Sigmoid colon (tissue), 7 donors: ENCODE results near the gene KATNB1. TPM values are rescaled to one million over a fixed set of nuclear protein-coding genes. Genes with fewer than 3 reads are reported as not detected.

Source experiments
- DNase-seq: peaks from one replicate; pipeline ENCODE4 v3.0.0-alpha.2; 2019
- H3K27ac ChIP-seq, 4 donors: fragments of 200-600 bp; sonication (generic); one replicate each; pipeline ENCODE4 v1.5.1; 2016 to 2019; ENCODE audit warnings: mild to moderate bottlenecking in 1 of 4
- H3K27me3 ChIP-seq, 3 donors: fragments of 200-600 bp; sonication (generic); one replicate each; pipeline ENCODE4 v1.5.1; 2019; ENCODE audit warnings: mild to moderate bottlenecking in 1 of 3
- H3K36me3 ChIP-seq, 4 donors: fragments of 200-600 bp; sonication (generic); one replicate each; pipeline ENCODE4 v1.5.1; 2016 to 2019
- H3K4me1 ChIP-seq, 4 donors: fragments of 200-600 bp; sonication (generic); one replicate each; pipeline ENCODE4 v1.5.1; 2017 to 2019
- H3K4me3 ChIP-seq, 4 donors: fragments of 200-600 bp; sonication (generic); one replicate each; pipeline ENCODE4 v1.5.1; 2017 to 2019; ENCODE audit warnings: mild to moderate bottlenecking in 2 of 4, moderate library complexity in 1 of 4
- H3K9me3 ChIP-seq, 4 donors: fragments of 200-600 bp in 3 of 4; sonication (generic) in 3 of 4; one replicate each; pipeline versions ENCODE4 v1.5.1 to v1.6.1; 2013 to 2019
- EP300 ChIP-seq, 4 donors: sonication (generic); formaldehyde crosslinking; IDR thresholded peaks; one replicate each; pipeline ENCODE4 v1.6.1; 2017; ENCODE audit warnings: antibody characterized with exemption in 4 of 4
- POLR2A ChIP-seq, 2 donors: fragments of 450-650 bp; IDR thresholded peaks; one replicate each; pipeline ENCODE4 v1.6.1; 2016; ENCODE audit warnings: antibody characterized with exemption in 2 of 2, mild to moderate bottlenecking in 2 of 2, moderate library complexity in 2 of 2
- POLR2AphosphoS5 ChIP-seq, 4 donors: sonication (generic); formaldehyde crosslinking; IDR thresholded peaks; one replicate each; pipeline ENCODE4 v1.6.1; 2017; ENCODE audit warnings: antibody characterized with exemption in 4 of 4
- WGBS, 2 donors: extraction: QIAGEN DNeasy Blood & Tissue Kit; methylation state at CpG; one replicate each; pipeline ENCODE4 v1.1.7; 2013; 5-methylcytosine and 5-hydroxymethylcytosine counted together
- intact Hi-C: fragments of 100-400 bp; cut with DNase I; formaldehyde crosslinking; loops from one replicate; pipeline ENCODE4 v1.15.1; 2023
- polyA plus RNA-seq, 3 donors: library from polyadenylated mRNA; stranded (reverse); fragments of 200-250 nt; gene quantifications; one replicate each; pipeline ENCODE4 v1.2.3, GENCODE V29; 2013
- total RNA-seq, 4 donors: library from RNA; depleted of rRNA; stranded (reverse); fragments of >200 nt; gene quantifications; one replicate each; pipeline ENCODE4 v1.1.0, GENCODE V29; 2016
- TF ChIP-seq, protein P1 (sequence below), 4 experiments: fragments of 450-650 bp in 3 of 4; fragments of 200-600 bp in 1 of 4; IDR thresholded peaks; one replicate each; pipeline ENCODE4 v1.5.1; 2016 to 2019; ENCODE audit warnings: antibody characterized with exemption in 4 of 4, mild to moderate bottlenecking in 3 of 4, moderate library complexity in 2 of 4
- donor health status: healthy with polysubstance abuse.
- donor health status: Bipolar disorder and iron deficiency.
- donor health status: healthy.

Gene KATNB1, protein sequence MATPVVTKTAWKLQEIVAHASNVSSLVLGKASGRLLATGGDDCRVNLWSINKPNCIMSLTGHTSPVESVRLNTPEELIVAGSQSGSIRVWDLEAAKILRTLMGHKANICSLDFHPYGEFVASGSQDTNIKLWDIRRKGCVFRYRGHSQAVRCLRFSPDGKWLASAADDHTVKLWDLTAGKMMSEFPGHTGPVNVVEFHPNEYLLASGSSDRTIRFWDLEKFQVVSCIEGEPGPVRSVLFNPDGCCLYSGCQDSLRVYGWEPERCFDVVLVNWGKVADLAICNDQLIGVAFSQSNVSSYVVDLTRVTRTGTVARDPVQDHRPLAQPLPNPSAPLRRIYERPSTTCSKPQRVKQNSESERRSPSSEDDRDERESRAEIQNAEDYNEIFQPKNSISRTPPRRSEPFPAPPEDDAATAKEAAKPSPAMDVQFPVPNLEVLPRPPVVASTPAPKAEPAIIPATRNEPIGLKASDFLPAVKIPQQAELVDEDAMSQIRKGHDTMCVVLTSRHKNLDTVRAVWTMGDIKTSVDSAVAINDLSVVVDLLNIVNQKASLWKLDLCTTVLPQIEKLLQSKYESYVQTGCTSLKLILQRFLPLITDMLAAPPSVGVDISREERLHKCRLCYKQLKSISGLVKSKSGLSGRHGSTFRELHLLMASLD
- total RNA-seq (10 to 100 TPM in 2 of 4 donors, 1 to 10 TPM in 2; 4.3 to 15.0 (median 10.1) TPM), polyA plus RNA-seq (10 to 100 TPM in 2 of 3 donors, 1 to 10 TPM in 1; 8.6 to 18.6 (median 10.8) TPM)

DNA sequence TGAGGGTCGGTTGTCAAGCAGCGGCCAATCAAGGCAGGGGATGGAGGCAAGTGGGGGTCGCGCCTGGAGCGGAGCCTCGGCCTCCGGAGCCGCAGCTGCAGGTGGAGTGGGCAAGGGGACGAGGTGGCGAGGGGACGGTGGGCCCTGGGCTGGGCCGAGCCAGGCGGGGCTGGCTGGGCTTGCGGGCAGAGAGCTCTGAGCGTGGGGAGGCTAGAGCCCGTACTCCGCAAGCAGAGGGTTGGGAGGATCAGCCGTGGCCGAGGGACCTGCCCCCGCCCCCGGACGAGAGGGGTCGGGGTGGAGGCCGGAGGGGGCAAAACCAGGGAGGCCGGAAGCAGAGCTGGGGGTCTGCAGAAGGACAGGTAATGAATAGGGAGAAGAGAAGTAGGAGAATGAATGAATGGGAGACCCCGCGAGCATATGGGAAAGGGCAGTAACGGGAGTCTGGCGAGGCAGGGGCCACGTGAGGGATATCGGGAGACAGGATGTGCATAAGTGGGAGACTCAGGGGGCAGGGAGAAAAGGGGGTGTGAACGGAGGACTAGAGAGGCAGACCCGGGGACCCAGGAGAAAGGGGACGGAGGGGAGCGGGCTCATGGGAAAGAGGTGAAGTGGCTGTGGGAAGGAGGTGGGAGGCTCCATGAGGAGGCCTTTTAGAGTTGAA, at the start of gene KATNB1:
KATNB1 (plus strand) TSS at position 16 of the 664 bp plus-strand sequence. CDS start 1,474 bp downstream, outside the sequence.
- Histone ChIP-seq H3K27ac (peak within 1 kb of the TSS; percentile 88 to 93 (median 90)), H3K4me1 (peaks cover 0 to 23% (median 18%) of the 10 kb centered on the region in 4 donors), H3K36me3 (peaks cover 0 to 4% (median 0%) of the 10 kb centered on the region in 4 donors), H3K9me3 (no peaks in the 10 kb centered on the region), H3K4me3 (peak within 1 kb of the TSS; percentile 83 to 97 (median 93)), H3K27me3 (no peaks in the 10 kb centered on the region)
- intact Hi-C loops = loop anchor here (2.0 to 10.0 kb wide), 5 partner anchors 66 to 779 kb away; partner anchors contain the start of genes CFAP20, CIAPIN1, COQ9 and KIFC3
- peak; percentile 69 for DNase-seq
- 1% methylated on average over 35 of the region's 35 CpGs for WGBS, 2 donors
- peak in 2 of 4 donors; percentile 45 to 50 for TF ChIP-seq POLR2AphosphoS5 (IDR thresholded peaks at IDR 0.05)
- no peak for TF ChIP-seq POLR2A (IDR thresholded peaks at IDR 0.05)

DNA sequence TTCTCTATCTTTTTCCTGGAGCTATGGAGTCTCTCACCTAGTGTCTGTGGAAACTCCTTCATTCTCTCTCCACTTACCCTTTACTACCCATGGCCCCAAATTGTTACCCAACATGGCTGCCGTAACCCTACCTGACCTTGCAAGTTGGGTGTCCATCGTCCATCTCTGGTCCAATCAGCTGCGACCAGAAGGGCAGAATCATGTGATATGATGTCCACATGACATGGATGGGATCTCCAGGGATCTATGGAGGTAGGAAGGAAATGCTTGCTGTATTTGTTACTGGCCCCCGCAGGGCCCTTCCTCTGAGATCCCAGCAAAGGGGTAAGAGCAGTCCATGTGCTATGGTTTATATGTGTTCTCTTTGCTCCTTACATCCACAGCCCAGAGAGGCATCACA, 49.0 kb upstream of the KATNB1 start:
- Histone ChIP-seq H3K27ac (no peak overlapping the region), H3K27me3 (peaks cover 0 to 25% (median 0%) of the 10 kb centered on the region in 3 donors), H3K36me3 (no peaks in the 10 kb centered on the region), H3K4me3 (no peak overlapping the region), H3K4me1 (no peaks in the 10 kb centered on the region), H3K9me3 (no peaks in the 10 kb centered on the region)
- no peak for DNase-seq
- no peak for TF ChIP-seq POLR2A (IDR thresholded peaks at IDR 0.05)
- TF ChIP-seq, protein P1, sequence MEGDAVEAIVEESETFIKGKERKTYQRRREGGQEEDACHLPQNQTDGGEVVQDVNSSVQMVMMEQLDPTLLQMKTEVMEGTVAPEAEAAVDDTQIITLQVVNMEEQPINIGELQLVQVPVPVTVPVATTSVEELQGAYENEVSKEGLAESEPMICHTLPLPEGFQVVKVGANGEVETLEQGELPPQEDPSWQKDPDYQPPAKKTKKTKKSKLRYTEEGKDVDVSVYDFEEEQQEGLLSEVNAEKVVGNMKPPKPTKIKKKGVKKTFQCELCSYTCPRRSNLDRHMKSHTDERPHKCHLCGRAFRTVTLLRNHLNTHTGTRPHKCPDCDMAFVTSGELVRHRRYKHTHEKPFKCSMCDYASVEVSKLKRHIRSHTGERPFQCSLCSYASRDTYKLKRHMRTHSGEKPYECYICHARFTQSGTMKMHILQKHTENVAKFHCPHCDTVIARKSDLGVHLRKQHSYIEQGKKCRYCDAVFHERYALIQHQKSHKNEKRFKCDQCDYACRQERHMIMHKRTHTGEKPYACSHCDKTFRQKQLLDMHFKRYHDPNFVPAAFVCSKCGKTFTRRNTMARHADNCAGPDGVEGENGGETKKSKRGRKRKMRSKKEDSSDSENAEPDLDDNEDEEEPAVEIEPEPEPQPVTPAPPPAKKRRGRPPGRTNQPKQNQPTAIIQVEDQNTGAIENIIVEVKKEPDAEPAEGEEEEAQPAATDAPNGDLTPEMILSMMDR (IDR thresholded peaks at IDR 0.05) = no peak
- no peak for TF ChIP-seq POLR2AphosphoS5 (IDR thresholded peaks at IDR 0.05)
- no peak for TF ChIP-seq EP300 (IDR thresholded peaks at IDR 0.05)
- 91 to 92% methylated on average over 4 of the region's 4 CpGs for WGBS, 2 donors
- intact Hi-C loops = no loop called here

DNA sequence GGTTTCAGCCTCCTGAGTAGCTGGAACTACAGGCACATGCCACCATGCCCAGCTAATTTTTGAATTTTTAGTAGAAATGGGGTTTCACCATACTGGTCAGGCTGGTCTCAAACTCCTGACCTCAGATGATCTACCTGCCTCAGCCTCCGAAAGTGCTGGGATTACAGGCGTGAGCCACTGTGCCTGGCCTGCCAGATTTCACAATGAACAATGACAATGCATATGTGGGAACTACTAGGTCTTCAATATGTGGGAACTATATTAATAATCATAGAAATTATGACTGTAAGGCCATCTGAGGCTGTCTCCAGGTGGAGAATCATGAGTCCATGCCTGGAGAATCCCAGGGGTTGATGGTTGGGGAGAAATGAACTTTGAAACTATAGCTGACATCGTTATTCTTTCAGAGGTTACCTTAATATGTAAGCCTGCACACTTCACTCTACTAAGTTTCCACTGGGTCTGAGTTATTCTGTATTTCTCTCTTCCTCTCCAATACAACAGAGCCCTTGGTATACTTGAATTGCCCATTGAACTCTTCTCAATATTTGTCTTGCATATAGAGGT, 48.1 kb upstream of the KATNB1 start:
- H3K36me3 ChIP-seq = no peaks in the 10 kb centered on the region
- H3K9me3 ChIP-seq = no peaks in the 10 kb centered on the region
- peaks cover 0 to 25% (median 0%) of the 10 kb centered on the region in 3 donors for H3K27me3 ChIP-seq
- intact Hi-C loops = no loop called here
- 69 to 84% methylated on average over 3 of the region's 3 CpGs for WGBS, 2 donors
- no peak overlapping the region for H3K4me3 ChIP-seq
- no peak for TF ChIP-seq POLR2AphosphoS5 (IDR thresholded peaks at IDR 0.05)
- no peak for TF ChIP-seq POLR2A (IDR thresholded peaks at IDR 0.05)
- TF ChIP-seq, protein P1 (IDR thresholded peaks at IDR 0.05) = no peak
- TF ChIP-seq EP300 (IDR thresholded peaks at IDR 0.05) = no peak
- no peak overlapping the region for H3K27ac ChIP-seq
- H3K4me1 ChIP-seq = no peaks in the 10 kb centered on the region
- peak; percentile 4 for DNase-seq

DNA sequence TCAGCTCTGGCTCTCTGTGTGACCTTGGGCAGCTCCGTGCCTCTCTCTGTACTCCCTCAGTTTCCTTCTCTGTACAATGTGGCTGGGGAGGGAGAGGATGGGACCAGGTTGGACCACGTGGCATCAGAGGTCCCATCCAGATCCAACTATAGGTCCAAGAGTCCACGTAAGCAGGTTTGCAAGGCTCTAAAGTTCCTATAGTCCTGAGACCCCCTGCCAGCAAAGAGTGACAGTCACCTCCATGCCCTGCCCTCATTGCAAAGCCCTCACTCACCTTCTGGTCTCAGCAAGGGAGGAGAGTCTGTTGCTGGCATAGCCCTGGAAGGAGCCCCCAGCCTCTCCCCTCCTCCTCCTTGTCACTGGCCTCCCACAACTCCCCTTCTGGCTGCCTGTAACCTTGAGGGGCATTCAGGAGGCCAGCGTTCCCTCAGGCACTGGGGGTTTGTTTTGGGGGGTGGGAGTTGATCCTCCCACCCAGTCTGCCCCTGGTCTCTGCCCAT, 47.0 kb upstream of the KATNB1 start:
- H3K27ac ChIP-seq = no peak overlapping the region
- peaks cover 0 to 25% (median 0%) of the 10 kb centered on the region in 3 donors for H3K27me3 ChIP-seq
- intact Hi-C loops = no loop called here
- H3K9me3 ChIP-seq = no peaks in the 10 kb centered on the region
- no peaks in the 10 kb centered on the region for H3K36me3 ChIP-seq
- 75 to 78% methylated on average over 4 of the region's 4 CpGs for WGBS, 2 donors
- TF ChIP-seq POLR2AphosphoS5 (IDR thresholded peaks at IDR 0.05) (no peak), POLR2A (IDR thresholded peaks at IDR 0.05) (no peak), EP300 (IDR thresholded peaks at IDR 0.05) (no peak)
- H3K4me3 ChIP-seq = no peak overlapping the region
- peak; percentile 48 for DNase-seq
- H3K4me1 ChIP-seq = no peaks in the 10 kb centered on the region
